ENCODE measurements around the gene ZIC5.

DNA sequence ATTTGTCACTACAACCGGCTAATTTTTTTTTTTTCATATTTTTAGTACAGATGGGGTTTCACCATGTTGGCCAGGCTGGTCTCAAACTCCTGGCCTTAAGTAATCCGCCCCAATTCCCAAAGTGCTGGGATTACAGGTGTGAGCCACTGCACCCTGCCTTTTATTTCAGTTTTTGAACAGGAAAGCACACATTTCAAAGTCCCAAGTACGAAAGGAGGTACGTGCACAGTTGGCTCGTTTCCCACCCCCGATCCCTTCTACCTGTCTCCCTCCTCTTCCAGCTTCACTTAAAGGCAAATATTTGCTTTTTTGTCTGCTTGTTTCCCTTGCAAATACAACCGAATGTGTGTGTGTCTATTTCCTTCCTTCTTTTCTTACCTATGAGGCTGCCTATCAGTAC is 30.5 kb downstream of the ZIC5 start:
- TF ChIP-seq, protein P1, sequence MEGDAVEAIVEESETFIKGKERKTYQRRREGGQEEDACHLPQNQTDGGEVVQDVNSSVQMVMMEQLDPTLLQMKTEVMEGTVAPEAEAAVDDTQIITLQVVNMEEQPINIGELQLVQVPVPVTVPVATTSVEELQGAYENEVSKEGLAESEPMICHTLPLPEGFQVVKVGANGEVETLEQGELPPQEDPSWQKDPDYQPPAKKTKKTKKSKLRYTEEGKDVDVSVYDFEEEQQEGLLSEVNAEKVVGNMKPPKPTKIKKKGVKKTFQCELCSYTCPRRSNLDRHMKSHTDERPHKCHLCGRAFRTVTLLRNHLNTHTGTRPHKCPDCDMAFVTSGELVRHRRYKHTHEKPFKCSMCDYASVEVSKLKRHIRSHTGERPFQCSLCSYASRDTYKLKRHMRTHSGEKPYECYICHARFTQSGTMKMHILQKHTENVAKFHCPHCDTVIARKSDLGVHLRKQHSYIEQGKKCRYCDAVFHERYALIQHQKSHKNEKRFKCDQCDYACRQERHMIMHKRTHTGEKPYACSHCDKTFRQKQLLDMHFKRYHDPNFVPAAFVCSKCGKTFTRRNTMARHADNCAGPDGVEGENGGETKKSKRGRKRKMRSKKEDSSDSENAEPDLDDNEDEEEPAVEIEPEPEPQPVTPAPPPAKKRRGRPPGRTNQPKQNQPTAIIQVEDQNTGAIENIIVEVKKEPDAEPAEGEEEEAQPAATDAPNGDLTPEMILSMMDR (IDR thresholded peaks at IDR 0.05; ENCODE audit: low read length) = no peak
- TF ChIP-seq EZH2 (IDR thresholded peaks at IDR 0.05; ENCODE audit: borderline replicate concordance, low read length) = no peak

All from OCI-LY1 (cell line).